Mesothelial cell of epicardium (in vitro differentiated cells): ENCODE data around the gene NEDD9. TPM values are rescaled to one million over a fixed set of nuclear protein-coding genes. Genes with fewer than 3 reads are reported as not detected.

ENCODE experiments used
- DNase-seq, 2 experiments: peaks; one replicate each; pipeline ENCODE4 v3.0.0; 2021; ENCODE audit warnings: low spot score in 2 of 2; ENCODE audit not compliant: unreplicated experiment in 2 of 2
- H3K27ac Mint-ChIP-seq: 2 replicates; pipeline ENCODE4 v1.8.0; 2021; ENCODE audit warnings: mixed read lengths
- H3K27me3 Mint-ChIP-seq: 2 replicates; pipeline ENCODE4 v1.8.0; 2021; ENCODE audit warnings: low read depth, mixed read lengths
- H3K36me3 Mint-ChIP-seq: 2 replicates; pipeline ENCODE4 v1.8.0; 2021; ENCODE audit warnings: mixed read lengths
- H3K4me1 Mint-ChIP-seq: 2 replicates; pipeline ENCODE4 v1.8.0; 2021; ENCODE audit warnings: mixed read lengths
- H3K4me3 Mint-ChIP-seq: 2 replicates; pipeline ENCODE4 v1.8.0; 2021; ENCODE audit warnings: mild to moderate bottlenecking, moderate library complexity, mixed read lengths
- H3K9me3 Mint-ChIP-seq: 2 replicates; pipeline ENCODE4 v1.8.0; 2021; ENCODE audit warnings: mixed read lengths
- CTCF ChIP-seq: fragments of 200-600 bp; sonication (generic); IDR thresholded peaks from one replicate; pipeline ENCODE4 v1.5.0; 2021; ENCODE audit warnings: antibody characterized with exemption; ENCODE audit not compliant: unreplicated experiment
- total RNA-seq: library from RNA; stranded (reverse); gene quantifications from 3 replicates; pipeline ENCODE4 v1.2.1, GENCODE V29; 2021

NEDD9 gene
- total RNA-seq, 1 donor from 2014 or later: 28.6 TPM

- Mint-ChIP-seq H3K27ac (peak overlapping the region; percentile 55), H3K9me3 (no peaks in the 10 kb centered on the region), H3K36me3 (peaks cover 22% of the 10 kb centered on the region), H3K27me3 (no peaks in the 10 kb centered on the region), H3K4me1 (peaks cover 37% of the 10 kb centered on the region), H3K4me3 (no peak overlapping the region)
- TF ChIP-seq CTCF: no peak
- no peak for DNase-seq
Observed at GRCh38 chr6:11203306-11204004, 29.0 kb downstream of the NEDD9 start.

- Mint-ChIP-seq H3K4me3 (no peak overlapping the region), H3K36me3 (peaks cover 25% of the 10 kb centered on the region), H3K27me3 (no peaks in the 10 kb centered on the region), H3K9me3 (no peaks in the 10 kb centered on the region), H3K27ac (peak overlapping the region; percentile 55), H3K4me1 (peaks cover 42% of the 10 kb centered on the region)
- no peak for DNase-seq
- TF ChIP-seq CTCF: no peak
Observed at GRCh38 chr6:11202513-11203305, 29.8 kb downstream of the NEDD9 start.

DNA sequence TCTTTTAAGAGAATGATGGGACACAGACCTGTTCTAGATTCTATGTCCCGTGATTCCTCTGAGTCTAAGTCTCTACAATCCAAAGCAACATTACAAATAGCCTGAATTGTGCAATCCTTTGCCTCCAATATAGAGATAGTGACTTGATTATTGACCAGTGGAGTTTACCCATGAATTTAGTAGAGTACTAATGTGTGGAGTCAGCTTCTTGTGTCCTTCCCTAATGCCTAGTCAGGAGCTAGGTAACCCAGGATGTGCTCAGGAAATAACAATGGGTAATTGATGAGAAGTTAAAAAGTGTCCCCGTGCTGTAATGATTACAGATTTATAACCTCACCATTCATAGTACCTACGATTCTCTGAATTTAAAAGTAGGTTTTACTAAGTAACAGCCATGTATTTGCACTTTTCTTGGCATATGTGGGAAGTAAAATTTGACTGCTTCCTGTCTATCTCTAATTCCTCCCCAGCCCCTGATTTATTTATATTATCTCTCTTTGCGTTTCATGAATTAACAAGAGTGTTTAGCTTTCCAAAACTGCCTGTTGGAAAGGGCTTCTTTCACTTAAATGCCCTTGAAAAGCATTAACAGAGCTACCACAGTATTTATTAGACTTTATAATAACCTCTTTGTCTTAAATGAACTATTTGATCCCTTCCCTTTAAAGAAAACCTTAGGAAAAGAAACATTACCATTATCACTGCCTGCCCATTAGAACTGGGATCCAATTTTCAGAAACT is 30.5 kb downstream of the NEDD9 start:
- H3K27ac Mint-ChIP-seq: peak overlapping the region; percentile 28
- no peaks in the 10 kb centered on the region for H3K9me3 Mint-ChIP-seq
- H3K4me1 Mint-ChIP-seq: peaks cover 43% of the 10 kb centered on the region
- H3K27me3 Mint-ChIP-seq: no peaks in the 10 kb centered on the region
- no peak for DNase-seq
- TF ChIP-seq CTCF: no peak
- H3K36me3 Mint-ChIP-seq: peaks cover 25% of the 10 kb centered on the region
- no peak overlapping the region for H3K4me3 Mint-ChIP-seq

DNA sequence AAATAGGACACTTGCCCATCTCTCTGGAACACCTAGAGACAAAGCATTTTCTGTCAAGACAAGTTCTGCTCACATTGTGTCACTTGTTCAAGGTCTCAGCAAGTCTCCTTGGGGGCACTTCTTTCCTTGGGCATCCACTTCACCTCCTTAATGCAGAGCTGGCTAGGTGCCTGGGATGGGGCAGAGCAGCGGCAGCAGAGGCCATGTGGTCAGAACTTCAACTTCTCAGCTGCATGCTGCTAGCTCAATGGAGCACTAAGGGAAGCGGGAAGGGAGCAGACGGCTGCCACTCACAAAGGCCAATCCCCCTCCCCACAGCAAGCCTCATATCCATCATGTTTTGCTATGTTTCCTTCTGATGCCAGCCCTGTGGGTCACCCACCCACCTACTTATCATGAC is 31.5 kb downstream of the NEDD9 start:
- Mint-ChIP-seq H3K4me1 (peaks cover 46% of the 10 kb centered on the region), H3K27ac (no peak overlapping the region), H3K4me3 (no peak overlapping the region), H3K36me3 (peaks cover 25% of the 10 kb centered on the region), H3K27me3 (no peaks in the 10 kb centered on the region), H3K9me3 (no peaks in the 10 kb centered on the region)
- DNase-seq: no peak
- TF ChIP-seq CTCF: no peak

GRCh38 chr6:11200356-11200755 is 32.1 kb downstream of the NEDD9 start:
- no peak overlapping the region for H3K4me3 Mint-ChIP-seq
- H3K9me3 Mint-ChIP-seq: no peaks in the 10 kb centered on the region
- no peak for TF ChIP-seq CTCF
- H3K4me1 Mint-ChIP-seq: peaks cover 48% of the 10 kb centered on the region
- no peak for DNase-seq
- H3K27me3 Mint-ChIP-seq: no peaks in the 10 kb centered on the region
- no peak overlapping the region for H3K27ac Mint-ChIP-seq
- peaks cover 25% of the 10 kb centered on the region for H3K36me3 Mint-ChIP-seq
